Panc1 (cell line): Measurements from ENCODE around the gene PLA2G15. TPM values are rescaled to one million over a fixed set of nuclear protein-coding genes. Genes with fewer than 3 reads are reported as not detected.

Experiments used
- ATAC-seq: fragments of 200-7000 bp; cut with Tn5 transposase; 2 replicates; pipeline ENCODE4 v1.9.1; 2020; ENCODE audit warnings: mild to moderate bottlenecking, moderate library complexity
- BruUV-seq: library from RNA; stranded (reverse); fragments of 400-500 nt; replicated peaks from 2 replicates; lab custom pipeline; 2021; lab: Mats Ljungman, UMichigan
- CTCF ChIA-PET: fragments of 300-600 bp; sonication (Branson Sonifier 250); formaldehyde crosslinking; loops from one replicate; lab custom pipeline; 2022; ENCODE audit warnings: antibody characterized with exemption; lab: Charles Lee
- POLR2A ChIA-PET: fragments of 300-600 bp; sonication (Branson Sonifier 250); formaldehyde crosslinking; loops from one replicate; lab custom pipeline; 2022; ENCODE audit warnings: antibody characterized with exemption; lab: Charles Lee
- DNase-seq: peaks from one replicate; pipeline ENCODE4 v3.0.0-alpha.2; 2010; ENCODE audit warnings: low read depth, low spot score
- H3K27ac ChIP-seq: 2 replicates; pipeline ENCODE4 v1.5.1; 2011; ENCODE audit warnings: mild to moderate bottlenecking, low read length, inconsistent platforms
- H3K27me3 ChIP-seq: fragments of 200-500 bp; sonication (Bioruptor generic); 2 replicates; pipeline ENCODE4 v1.6.0; 2014; ENCODE audit warnings: low read length, inconsistent platforms; ENCODE audit not compliant: control insufficient read depth, insufficient read depth
- H3K36me3 ChIP-seq: fragments of 200-500 bp; sonication (Bioruptor generic); 2 replicates; pipeline ENCODE4 v1.5.1; 2014; ENCODE audit warnings: inconsistent platforms, mild to moderate bottlenecking, low read length, moderate library complexity; ENCODE audit not compliant: control insufficient read depth, insufficient read depth
- H3K4me1 ChIP-seq: 2 replicates; pipeline ENCODE4 v1.5.1; 2011; ENCODE audit warnings: inconsistent platforms, mild to moderate bottlenecking, low read length, moderate library complexity; ENCODE audit not compliant: control insufficient read depth, insufficient read depth
- H3K4me3 ChIP-seq, 2 experiments: 2 replicates each; pipeline ENCODE4 v1.5.1; 2011 to 2012; ENCODE audit warnings: low read depth in 2 of 2, low read length in 2 of 2, mild to moderate bottlenecking in 2 of 2, inconsistent platforms in 1 of 2, moderate library complexity in 1 of 2
- H3K9me3 ChIP-seq: fragments of 200-500 bp; sonication (Bioruptor generic); 2 replicates; pipeline ENCODE4 v1.5.1; 2014; ENCODE audit warnings: low read depth, mild to moderate bottlenecking, inconsistent platforms, low read length, moderate library complexity; ENCODE audit not compliant: control insufficient read depth, insufficient read depth
- POLR2AphosphoS5 ChIP-seq: IDR thresholded peaks from 2 replicates; pipeline ENCODE4 v1.6.1; 2012; ENCODE audit warnings: mild to moderate bottlenecking, low read depth, low read length, moderate library complexity
- SIN3A ChIP-seq: IDR thresholded peaks from 2 replicates; pipeline ENCODE4 v1.6.1; 2012; ENCODE audit warnings: low read depth, mild to moderate bottlenecking, low read length, moderate library complexity, borderline replicate concordance; ENCODE audit not compliant: insufficient read depth
- TCF7L2 ChIP-seq: IDR thresholded peaks from 2 replicates; pipeline ENCODE4 v1.6.1; 2011; ENCODE audit warnings: mild to moderate bottlenecking, low read depth, low read length, inconsistent platforms
- in situ Hi-C: cut with HindIII; loops from 2 replicates; pipeline ENCODE4 v1.10.0; 2016; ENCODE audit warnings: low sequenced_read_pairs, low pct_unique_long_range_greater_than_20kb
- intact Hi-C: fragments of 100-400 bp; cut with micrococcal nuclease; formaldehyde crosslinking; loops from one replicate; pipeline ENCODE4 v1.10.0; 2022; ENCODE audit not compliant: unreplicated experiment
- total RNA-seq: library from RNA; stranded (reverse); gene quantifications from one replicate; pipeline ENCODE4 v1.2.1, GENCODE V29; 2021; ENCODE audit not compliant: unreplicated experiment
- TF ChIP-seq, protein P1 (sequence below), 2 experiments: IDR thresholded peaks; 2 replicates each; pipeline ENCODE4 v1.6.1; 2011 to 2012; ENCODE audit warnings: low read depth in 2 of 2, control low read depth in 1 of 2, low read length in 1 of 2, mild to moderate bottlenecking in 1 of 2, moderate library complexity in 1 of 2; ENCODE audit not compliant: insufficient read depth in 1 of 2
- TF ChIP-seq, protein P2 (sequence below): fragments of 450-650 bp; IDR thresholded peaks from 2 replicates; pipeline ENCODE4 v1.5.1; 2017; ENCODE audit warnings: mild to moderate bottlenecking

The PLA2G15 gene
- total RNA-seq, 1 experiment from 2014 or later = 14.3 TPM

DNA sequence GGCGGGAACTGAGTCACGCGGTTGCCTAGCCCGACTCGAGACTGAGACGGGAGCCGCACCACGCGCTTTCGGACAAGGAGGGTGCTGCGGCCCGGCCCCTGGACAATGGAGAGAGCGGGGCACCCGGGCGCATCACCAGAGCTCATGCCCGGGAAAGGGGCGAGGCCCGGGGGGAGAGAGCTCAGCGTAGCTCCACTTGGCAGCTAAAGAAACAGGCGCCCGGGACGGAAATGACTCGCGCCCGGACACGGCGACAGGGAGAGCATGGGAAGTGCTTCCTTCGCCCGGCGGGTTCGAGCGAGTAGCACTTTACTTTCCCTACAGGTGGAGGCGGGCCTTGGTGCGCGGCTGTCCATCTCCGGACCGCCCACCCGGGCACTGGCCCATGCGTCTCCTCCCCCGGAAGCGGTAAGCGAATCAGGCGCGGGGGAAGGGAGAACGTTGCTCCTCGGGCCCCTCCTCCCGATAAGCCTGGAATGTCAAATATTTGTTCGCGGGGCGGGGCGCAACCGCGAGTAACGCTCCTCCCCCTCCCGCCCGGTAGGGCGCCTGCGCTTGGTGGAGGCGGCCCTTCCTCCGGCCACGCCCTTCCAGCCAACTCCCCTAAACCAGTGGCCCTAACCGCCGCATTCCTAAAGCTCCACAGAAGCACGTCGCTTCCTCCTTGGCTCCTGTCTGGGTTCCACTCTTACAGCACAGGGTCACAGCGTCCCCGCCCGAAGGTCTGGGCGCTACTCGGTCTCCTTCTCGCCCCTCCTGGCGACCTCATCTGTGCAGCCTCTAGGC is 7.7 kb upstream of the PLA2G15 start:
- H3K9me3 ChIP-seq = no peaks in the 10 kb centered on the region
- peaks cover 8% of the 10 kb centered on the region for H3K4me1 ChIP-seq
- peak overlapping the region; percentile 62 to 76 for H3K4me3 ChIP-seq
- no peaks in the 10 kb centered on the region for H3K27me3 ChIP-seq
- DNase-seq (peak; percentile 87), ATAC-seq (peak; percentile 85)
- no TSS peak for BruUV-seq
- no peaks in the 10 kb centered on the region; the same call in 1 of the 2 replicates for H3K36me3 ChIP-seq
- POLR2A ChIA-PET = interaction anchor here (0.6 kb wide), 1 partner anchor 37 kb away, joined by 3 read pairs; no protein-coding TSS in a partner anchor
- intact Hi-C loops (no loop called here), in situ Hi-C loops (no loop called here)
- peak overlapping the region; percentile 94 for H3K27ac ChIP-seq
- TF ChIP-seq POLR2AphosphoS5 = peak; percentile 96
- peak; percentile 64; the same call in 1 of the 2 replicates for TF ChIP-seq SIN3A
- TF ChIP-seq TCF7L2 = no peak
- TF ChIP-seq, protein P1, sequence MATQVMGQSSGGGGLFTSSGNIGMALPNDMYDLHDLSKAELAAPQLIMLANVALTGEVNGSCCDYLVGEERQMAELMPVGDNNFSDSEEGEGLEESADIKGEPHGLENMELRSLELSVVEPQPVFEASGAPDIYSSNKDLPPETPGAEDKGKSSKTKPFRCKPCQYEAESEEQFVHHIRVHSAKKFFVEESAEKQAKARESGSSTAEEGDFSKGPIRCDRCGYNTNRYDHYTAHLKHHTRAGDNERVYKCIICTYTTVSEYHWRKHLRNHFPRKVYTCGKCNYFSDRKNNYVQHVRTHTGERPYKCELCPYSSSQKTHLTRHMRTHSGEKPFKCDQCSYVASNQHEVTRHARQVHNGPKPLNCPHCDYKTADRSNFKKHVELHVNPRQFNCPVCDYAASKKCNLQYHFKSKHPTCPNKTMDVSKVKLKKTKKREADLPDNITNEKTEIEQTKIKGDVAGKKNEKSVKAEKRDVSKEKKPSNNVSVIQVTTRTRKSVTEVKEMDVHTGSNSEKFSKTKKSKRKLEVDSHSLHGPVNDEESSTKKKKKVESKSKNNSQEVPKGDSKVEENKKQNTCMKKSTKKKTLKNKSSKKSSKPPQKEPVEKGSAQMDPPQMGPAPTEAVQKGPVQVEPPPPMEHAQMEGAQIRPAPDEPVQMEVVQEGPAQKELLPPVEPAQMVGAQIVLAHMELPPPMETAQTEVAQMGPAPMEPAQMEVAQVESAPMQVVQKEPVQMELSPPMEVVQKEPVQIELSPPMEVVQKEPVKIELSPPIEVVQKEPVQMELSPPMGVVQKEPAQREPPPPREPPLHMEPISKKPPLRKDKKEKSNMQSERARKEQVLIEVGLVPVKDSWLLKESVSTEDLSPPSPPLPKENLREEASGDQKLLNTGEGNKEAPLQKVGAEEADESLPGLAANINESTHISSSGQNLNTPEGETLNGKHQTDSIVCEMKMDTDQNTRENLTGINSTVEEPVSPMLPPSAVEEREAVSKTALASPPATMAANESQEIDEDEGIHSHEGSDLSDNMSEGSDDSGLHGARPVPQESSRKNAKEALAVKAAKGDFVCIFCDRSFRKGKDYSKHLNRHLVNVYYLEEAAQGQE (IDR thresholded peaks at IDR 0.05; ENCODE audit: insufficient read depth in 1 of 2, low read depth in 2 of 2, low read length in 1 of 2) = no peak
- TF ChIP-seq, protein P2, sequence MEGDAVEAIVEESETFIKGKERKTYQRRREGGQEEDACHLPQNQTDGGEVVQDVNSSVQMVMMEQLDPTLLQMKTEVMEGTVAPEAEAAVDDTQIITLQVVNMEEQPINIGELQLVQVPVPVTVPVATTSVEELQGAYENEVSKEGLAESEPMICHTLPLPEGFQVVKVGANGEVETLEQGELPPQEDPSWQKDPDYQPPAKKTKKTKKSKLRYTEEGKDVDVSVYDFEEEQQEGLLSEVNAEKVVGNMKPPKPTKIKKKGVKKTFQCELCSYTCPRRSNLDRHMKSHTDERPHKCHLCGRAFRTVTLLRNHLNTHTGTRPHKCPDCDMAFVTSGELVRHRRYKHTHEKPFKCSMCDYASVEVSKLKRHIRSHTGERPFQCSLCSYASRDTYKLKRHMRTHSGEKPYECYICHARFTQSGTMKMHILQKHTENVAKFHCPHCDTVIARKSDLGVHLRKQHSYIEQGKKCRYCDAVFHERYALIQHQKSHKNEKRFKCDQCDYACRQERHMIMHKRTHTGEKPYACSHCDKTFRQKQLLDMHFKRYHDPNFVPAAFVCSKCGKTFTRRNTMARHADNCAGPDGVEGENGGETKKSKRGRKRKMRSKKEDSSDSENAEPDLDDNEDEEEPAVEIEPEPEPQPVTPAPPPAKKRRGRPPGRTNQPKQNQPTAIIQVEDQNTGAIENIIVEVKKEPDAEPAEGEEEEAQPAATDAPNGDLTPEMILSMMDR = no peak
- CTCF ChIA-PET = interaction anchor here (0.6 to 1.4 kb wide), 2 partner anchors 27 to 31 kb away, joined by 3 to 9 read pairs; partner anchors contain the start of gene SLC7A6

DNA sequence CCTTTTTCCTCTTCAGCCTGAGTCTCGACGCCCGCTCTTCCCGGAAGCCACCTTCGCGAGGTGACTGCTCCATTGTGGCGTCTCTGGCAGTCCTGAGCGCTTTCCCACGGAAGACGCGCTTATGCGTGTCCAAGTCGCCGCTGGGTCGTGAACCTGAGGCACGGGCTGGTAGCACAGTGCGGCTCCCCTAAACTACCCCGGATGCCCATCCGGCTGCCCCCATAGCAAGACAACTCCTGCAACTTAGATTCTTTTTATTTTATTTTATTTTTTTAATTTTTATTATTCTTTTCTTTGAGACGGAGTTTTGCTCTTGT is 7.2 kb upstream of the PLA2G15 start:
- no peaks in the 10 kb centered on the region; the same call in 1 of the 2 replicates for H3K36me3 ChIP-seq
- H3K9me3 ChIP-seq = no peaks in the 10 kb centered on the region
- H3K4me1 ChIP-seq = peaks cover 8% of the 10 kb centered on the region
- ChIA-PET POLR2A (no interaction called here), CTCF (interaction anchor here (1.4 kb wide), 1 partner anchor 26 kb away, joined by 3 read pairs; the partner anchor contains the start of gene SLC7A6)
- TF ChIP-seq, protein P1 (IDR thresholded peaks at IDR 0.05; ENCODE audit: insufficient read depth in 1 of 2, low read depth in 2 of 2, low read length in 1 of 2) = no peak
- TF ChIP-seq SIN3A = no peak
- no peak for TF ChIP-seq TCF7L2
- TF ChIP-seq POLR2AphosphoS5 = no peak
- TF ChIP-seq, protein P2 = no peak
- H3K27ac ChIP-seq = peak overlapping the region; percentile 94
- in situ Hi-C loops (no loop called here), intact Hi-C loops (no loop called here)
- H3K4me3 ChIP-seq = peak overlapping the region; percentile 42 to 76
- BruUV-seq = TSS peak; percentile 90
- H3K27me3 ChIP-seq = no peaks in the 10 kb centered on the region
- DNase-seq (no peak), ATAC-seq (no peak)
